Peyer's patch (tissue), 4 donors: ENCODE results near the gene PGBD1.

Experiments
- POLR2A ChIP-seq, 2 donors: fragments of 450-650 bp; IDR thresholded peaks; one replicate each; pipeline ENCODE4 v1.5.1; 2017; ENCODE audit warnings: antibody characterized with exemption in 2 of 2, mild to moderate bottlenecking in 2 of 2, moderate library complexity in 2 of 2
- TF ChIP-seq, protein P1 (sequence below), 6 experiments: fragments of 450-650 bp in 4 of 6; fragments of 200-600 bp in 2 of 6; sonication (generic) in 1 of 6; IDR thresholded peaks; one replicate each; pipeline ENCODE4 v1.5.1; 2017 to 2019; ENCODE audit warnings: antibody characterized with exemption in 6 of 6, mild to moderate bottlenecking in 3 of 6, moderate library complexity in 1 of 6

DNA sequence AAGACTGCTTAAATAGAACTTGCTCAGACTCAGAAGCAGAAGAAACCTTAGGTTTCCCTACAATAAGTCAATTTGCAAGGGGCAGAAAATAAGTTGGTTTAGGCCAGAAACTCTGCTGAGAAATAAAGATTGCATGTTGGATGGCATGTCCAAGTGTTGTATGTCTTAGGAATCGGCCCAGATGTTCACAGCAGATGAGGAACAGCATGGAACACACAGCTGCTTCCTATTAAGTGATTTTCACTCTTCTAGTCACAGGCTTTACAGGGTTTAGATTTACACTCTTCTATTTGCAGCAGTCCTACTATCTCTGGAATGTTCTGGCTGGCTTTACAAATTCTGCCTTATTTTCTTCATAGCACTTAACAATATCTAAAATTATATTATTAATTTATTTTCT, 32.5 kb upstream of the PGBD1 start:
- TF ChIP-seq, protein P1, sequence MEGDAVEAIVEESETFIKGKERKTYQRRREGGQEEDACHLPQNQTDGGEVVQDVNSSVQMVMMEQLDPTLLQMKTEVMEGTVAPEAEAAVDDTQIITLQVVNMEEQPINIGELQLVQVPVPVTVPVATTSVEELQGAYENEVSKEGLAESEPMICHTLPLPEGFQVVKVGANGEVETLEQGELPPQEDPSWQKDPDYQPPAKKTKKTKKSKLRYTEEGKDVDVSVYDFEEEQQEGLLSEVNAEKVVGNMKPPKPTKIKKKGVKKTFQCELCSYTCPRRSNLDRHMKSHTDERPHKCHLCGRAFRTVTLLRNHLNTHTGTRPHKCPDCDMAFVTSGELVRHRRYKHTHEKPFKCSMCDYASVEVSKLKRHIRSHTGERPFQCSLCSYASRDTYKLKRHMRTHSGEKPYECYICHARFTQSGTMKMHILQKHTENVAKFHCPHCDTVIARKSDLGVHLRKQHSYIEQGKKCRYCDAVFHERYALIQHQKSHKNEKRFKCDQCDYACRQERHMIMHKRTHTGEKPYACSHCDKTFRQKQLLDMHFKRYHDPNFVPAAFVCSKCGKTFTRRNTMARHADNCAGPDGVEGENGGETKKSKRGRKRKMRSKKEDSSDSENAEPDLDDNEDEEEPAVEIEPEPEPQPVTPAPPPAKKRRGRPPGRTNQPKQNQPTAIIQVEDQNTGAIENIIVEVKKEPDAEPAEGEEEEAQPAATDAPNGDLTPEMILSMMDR (IDR thresholded peaks at IDR 0.05) = no peak
- TF ChIP-seq POLR2A (IDR thresholded peaks at IDR 0.05) = no peak
